HepG2 (cell line): ENCODE results near the gene IFIT3. TPM values are rescaled to one million over a fixed set of nuclear protein-coding genes. Genes with fewer than 3 reads are reported as not detected.

ENCODE experiments used
- ARID3A ChIP-seq: IDR thresholded peaks from 2 replicates; pipeline ENCODE4 v1.6.1; 2012; ENCODE audit warnings: low read depth, low read length, improper control_type of control experiment
- NR0B2 ChIP-seq: sonication (generic); formaldehyde crosslinking; IDR thresholded peaks from 2 replicates; pipeline ENCODE4 v1.4.0; 2020; ENCODE audit warnings: mild to moderate bottlenecking, missing genetic modification reagents
- PATZ1 ChIP-seq: sonication (generic); formaldehyde crosslinking; IDR thresholded peaks from 2 replicates; pipeline ENCODE4 v1.4.0; 2020; ENCODE audit warnings: missing genetic modification reagents
- RFX3 ChIP-seq: IDR thresholded peaks from 2 replicates; pipeline ENCODE4 v1.6.1; 2016; ENCODE audit warnings: missing biosample characterization, missing genetic modification reagents
- SOX6 ChIP-seq, 2 experiments: fragments of 450-650 bp in 1 of 2; sonication (generic) in 1 of 2; formaldehyde crosslinking in 1 of 2; IDR thresholded peaks; 2 replicates each; pipeline versions ENCODE4 v1.4.0 to v1.6.1; 2017 to 2020; ENCODE audit warnings: antibody characterized with exemption in 1 of 2, mild to moderate bottlenecking in 1 of 2, missing genetic modification reagents in 1 of 2
- SSRP1 ChIP-seq: IDR thresholded peaks from 2 replicates; pipeline ENCODE4 v1.6.1; 2016; ENCODE audit warnings: control low read depth
- TFDP2 ChIP-seq: sonication (generic); formaldehyde crosslinking; IDR thresholded peaks from 2 replicates; pipeline ENCODE4 v1.4.0; 2020; ENCODE audit warnings: missing genetic modification reagents
- TRIM24 ChIP-seq: sonication (generic); formaldehyde crosslinking; IDR thresholded peaks from 2 replicates; pipeline ENCODE4 v1.8.0; 2022; ENCODE audit warnings: mild to moderate bottlenecking, missing genetic modification reagents
- ZBTB10 ChIP-seq: sonication (generic); formaldehyde crosslinking; IDR thresholded peaks from 2 replicates; pipeline ENCODE4 v1.4.0; 2020; ENCODE audit warnings: missing genetic modification reagents, borderline replicate concordance
- ZFP36L2 ChIP-seq: sonication (generic); formaldehyde crosslinking; IDR thresholded peaks from 2 replicates; pipeline ENCODE4 v1.4.0; 2020; ENCODE audit warnings: missing genetic modification reagents
- ZMAT3 ChIP-seq: sonication (generic); formaldehyde crosslinking; conservative IDR thresholded peaks from 2 replicates; pipeline ENCODE4 v1.7.0; 2021; ENCODE audit warnings: missing genetic modification reagents
- ZNF703 ChIP-seq: sonication (generic); formaldehyde crosslinking; IDR thresholded peaks from 2 replicates; pipeline ENCODE4 v1.5.1; 2020; ENCODE audit warnings: missing genetic modification reagents, mild to moderate bottlenecking, moderate library complexity, borderline replicate concordance
- polyA plus RNA-seq, 8 experiments: library from polyadenylated mRNA; depleted of rRNA in 3 of 8; stranded (reverse) in 7 of 8; unstranded in 1 of 8; fragments of >200 nt; fragmentation: Illumina TruSeq in 4 of 8; extraction: Trizol in 4 of 8; gene quantifications; 2 replicates each; pipeline versions ENCODE4 v1.2.1 to v1.2.3, GENCODE V29; 2011 to 2016; ENCODE audit warnings: low read depth in 4 of 8, missing spikeins in 1 of 8, mixed read lengths in 1 of 8; ENCODE audit not compliant: insufficient read depth in 1 of 8
- total RNA-seq, 5 experiments: library from RNA; depleted of rRNA; stranded (reverse); fragments of >200 nt; fragmentation: Illumina TruSeq; extraction: Trizol; gene quantifications; 2 replicates each; pipeline ENCODE4 v1.2.3, GENCODE V29; 2016; ENCODE audit warnings: low read depth in 1 of 5

IFIT3 gene
- total and polyA plus RNA-seq, 2 of the 13 experiments (the other 11 are each of a cell fraction or from before 2014, with no cell fraction given) = 0.48 to 3.1 TPM

GRCh38 chr10:89303161-89303560, 24.6 kb upstream of the IFIT3 start (continued):
- TF ChIP-seq ZMAT3 (CRISPR knock-in tag) = no peak
- TF ChIP-seq SOX6 (IDR thresholded peaks at IDR 0.05) = no peak
- TF ChIP-seq SOX6 (CRISPR knock-in tag; IDR thresholded peaks at IDR 0.05) = no peak
- TF ChIP-seq TFDP2 (CRISPR knock-in tag) = no peak
- TF ChIP-seq SSRP1 (CRISPR knock-in tag) = no peak
- TF ChIP-seq PATZ1 (CRISPR knock-in tag) = no peak
- TF ChIP-seq RFX3 (CRISPR knock-in tag) = no peak
- no peak for TF ChIP-seq ZNF703 (CRISPR knock-in tag)
- no peak for TF ChIP-seq TRIM24 (CRISPR knock-in tag)
- TF ChIP-seq NR0B2 (CRISPR knock-in tag) = no peak
- no peak for TF ChIP-seq ZFP36L2 (CRISPR knock-in tag)
- no peak for TF ChIP-seq ARID3A
- no peak for TF ChIP-seq ZBTB10
